K562 (cell line): ENCODE results near the gene SPDL1. TPM values are rescaled to one million over a fixed set of nuclear protein-coding genes. Genes with fewer than 3 reads are reported as not detected.

ENCODE experiments used
- CHD2 ChIP-seq: IDR thresholded peaks from 2 replicates; pipeline ENCODE4 v1.6.1; 2011; ENCODE audit warnings: low read depth, low read length
- FIP1L1 ChIP-seq: fragments of 200-400 bp; formaldehyde crosslinking; IDR thresholded peaks from 2 replicates; pipeline ENCODE4 v1.6.1; 2018; ENCODE audit warnings: mild to moderate bottlenecking, low read depth, low read length; ENCODE audit not compliant: poor library complexity, severe bottlenecking
- L3MBTL2 ChIP-seq: fragments of 450-650 bp; IDR thresholded peaks from 2 replicates; pipeline ENCODE4 v1.6.1; 2016; ENCODE audit warnings: mild to moderate bottlenecking, moderate library complexity
- MYNN ChIP-seq, 2 experiments: sonication (generic); formaldehyde crosslinking in 1 of 2; IDR thresholded peaks; 2 replicates each; pipeline versions ENCODE4 v1.5.0 to v1.6.1; 2016 to 2020; ENCODE audit warnings: antibody characterized with exemption in 1 of 2, missing genetic modification reagents in 1 of 2
- NBN ChIP-seq: fragments of 450-650 bp; IDR thresholded peaks from 2 replicates; pipeline ENCODE4 v1.6.1; 2016; ENCODE audit warnings: low read depth, mild to moderate bottlenecking
- POLR2H ChIP-seq: IDR thresholded peaks from 2 replicates; pipeline ENCODE4 v1.6.1; 2016; ENCODE audit warnings: missing genetic modification characterization, low read depth, mild to moderate bottlenecking, control low read depth, missing compliant biosample characterization, moderate library complexity
- SUPT5H ChIP-seq: fragments of 450-650 bp; IDR thresholded peaks from 2 replicates; pipeline ENCODE4 v1.6.1; 2016
- TOE1 ChIP-seq, 2 experiments: fragments of 450-650 bp in 1 of 2; sonication (generic) in 1 of 2; formaldehyde crosslinking in 1 of 2; IDR thresholded peaks; 2 replicates each; pipeline versions ENCODE4 v1.7.1 to v1.8.0; 2016 to 2022; ENCODE audit warnings: borderline replicate concordance in 2 of 2, mild to moderate bottlenecking in 2 of 2, antibody characterized with exemption in 1 of 2, inconsistent platforms in 1 of 2, low read depth in 1 of 2, missing genetic modification reagents in 1 of 2, moderate library complexity in 1 of 2
- ZNF592 ChIP-seq: fragments of 450-650 bp; IDR thresholded peaks from 2 replicates; pipeline ENCODE4 v1.6.1; 2017; ENCODE audit warnings: antibody characterized with exemption, mild to moderate bottlenecking
- ZNF79 ChIP-seq: fragments of 250-450 bp; sonication (Bioruptor Pico); IDR thresholded peaks from 2 replicates; pipeline ENCODE4 v1.4.0; 2020; ENCODE audit warnings: low read depth, mild to moderate bottlenecking, moderate library complexity
- polyA plus RNA-seq, 8 experiments: library from polyadenylated mRNA; depleted of rRNA in 4 of 8; stranded (reverse) in 5 of 8; unstranded in 3 of 8; fragments of >200 nt; fragmentation: Nextera tagmentation in 2 of 8; fragmentation: Illumina TruSeq in 1 of 8; extraction: Ambion mirVana in 2 of 8; extraction: Trizol in 1 of 8; gene quantifications; 2 replicates each; pipeline versions ENCODE4 v1.2.1 to v1.2.3, GENCODE V29; 2011 to 2014; ENCODE audit warnings: inconsistent platforms in 1 of 8, missing spikeins in 1 of 8
- total RNA-seq, 7 experiments: library from RNA; depleted of rRNA in 6 of 7; stranded (reverse); fragments of >200 nt in 6 of 7; fragmentation: Illumina TruSeq in 2 of 7; extraction: Trizol in 2 of 7; gene quantifications; 2 replicates each; pipeline versions ENCODE4 v1.2.1 to v1.2.3, GENCODE V29; 2011 to 2021; ENCODE audit warnings: low replicate concordance in 1 of 7

The SPDL1 gene
- total and polyA plus RNA-seq, 9 of the 15 experiments (the other 6 are each of a cell fraction or from before 2014, with no cell fraction given), result 32.4 to 59.6 (median 49.0) TPM

GRCh38 chr5:169583424-169584220 is at the start of gene SPDL1 (continued):
- TF ChIP-seq TOE1 (IDR thresholded peaks at IDR 0.05; ENCODE audit: borderline replicate concordance) (peak; percentile 48; the same call in 1 of the 2 replicates), TOE1 (CRISPR knock-in tag; IDR thresholded peaks at IDR 0.05; ENCODE audit: borderline replicate concordance, low read depth) (no peak), ZNF79 (CRISPR knock-in tag) (0 out of 2 replicates have a peak, but pooled peaks have one; percentile 17), L3MBTL2 (no peak), FIP1L1 (no peak), MYNN (IDR thresholded peaks at IDR 0.05) (no peak), MYNN (CRISPR knock-in tag; IDR thresholded peaks at IDR 0.05) (no peak), ZNF592 (no peak), POLR2H (peak; percentile 78), NBN (no peak), SUPT5H (peak; percentile 95), CHD2 (peak; percentile 99)
